GM19328 (cell line): ENCODE measurements around the gene ACIN1.

Experiments used
- ATAC-seq: cut with Tn5 transposase; IDR thresholded peaks from one replicate; pipeline ENCODE4 v1.9.1; 2021; ENCODE audit warnings: mild to moderate bottlenecking, moderate library complexity; ENCODE audit not compliant: unreplicated experiment

Gene ACIN1

GRCh38 chr14:23060536-23061260 is 34.2 kb downstream of the ACIN1 start:
- ATAC-seq = no peak

DNA sequence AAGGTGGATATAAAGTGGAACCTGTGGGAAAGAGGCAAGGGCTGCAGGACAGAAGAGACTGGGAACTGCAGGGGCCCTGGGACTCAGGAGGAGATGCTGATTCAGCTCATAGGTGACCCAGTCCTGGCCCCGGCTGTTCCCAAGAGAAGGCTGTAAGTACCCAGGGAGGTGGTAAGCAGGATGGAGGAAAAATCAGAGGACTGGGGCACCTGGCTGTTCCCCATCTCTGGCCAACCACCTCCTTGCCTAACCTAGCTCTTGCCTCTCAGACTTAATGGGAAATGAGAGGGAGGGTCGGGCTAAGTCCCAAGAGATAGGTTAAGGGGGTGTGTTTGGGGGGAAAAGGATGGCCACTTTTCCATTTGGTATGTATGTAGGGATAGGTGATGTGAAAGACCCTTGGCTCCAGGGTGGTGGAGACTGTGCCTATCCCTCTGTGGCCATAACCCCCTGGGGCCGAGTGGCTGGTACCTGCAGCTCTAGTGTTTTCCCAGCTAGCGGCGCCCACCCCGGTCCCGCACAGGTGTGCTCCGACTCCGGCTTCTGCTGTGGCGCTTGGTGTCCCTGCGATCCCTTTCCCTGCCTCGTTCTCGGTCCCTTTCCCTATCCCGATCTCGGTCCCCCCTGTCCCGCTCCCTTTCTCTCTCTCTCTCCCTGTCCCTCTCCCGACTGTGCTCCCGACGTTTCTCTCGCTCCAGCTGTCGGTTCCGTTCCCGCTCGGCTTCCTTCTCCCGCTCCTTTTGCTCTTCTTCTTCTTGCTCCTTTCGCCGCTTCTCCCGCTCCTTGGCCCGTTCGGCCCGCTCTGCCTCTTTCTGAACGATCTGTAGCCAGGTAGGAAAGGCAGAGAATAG is 36.1 kb downstream of the ACIN1 start:
- ATAC-seq = no peak

GRCh38 chr14:23057757-23058653 is 36.9 kb downstream of the ACIN1 start:
- peak; percentile 47 for ATAC-seq

DNA sequence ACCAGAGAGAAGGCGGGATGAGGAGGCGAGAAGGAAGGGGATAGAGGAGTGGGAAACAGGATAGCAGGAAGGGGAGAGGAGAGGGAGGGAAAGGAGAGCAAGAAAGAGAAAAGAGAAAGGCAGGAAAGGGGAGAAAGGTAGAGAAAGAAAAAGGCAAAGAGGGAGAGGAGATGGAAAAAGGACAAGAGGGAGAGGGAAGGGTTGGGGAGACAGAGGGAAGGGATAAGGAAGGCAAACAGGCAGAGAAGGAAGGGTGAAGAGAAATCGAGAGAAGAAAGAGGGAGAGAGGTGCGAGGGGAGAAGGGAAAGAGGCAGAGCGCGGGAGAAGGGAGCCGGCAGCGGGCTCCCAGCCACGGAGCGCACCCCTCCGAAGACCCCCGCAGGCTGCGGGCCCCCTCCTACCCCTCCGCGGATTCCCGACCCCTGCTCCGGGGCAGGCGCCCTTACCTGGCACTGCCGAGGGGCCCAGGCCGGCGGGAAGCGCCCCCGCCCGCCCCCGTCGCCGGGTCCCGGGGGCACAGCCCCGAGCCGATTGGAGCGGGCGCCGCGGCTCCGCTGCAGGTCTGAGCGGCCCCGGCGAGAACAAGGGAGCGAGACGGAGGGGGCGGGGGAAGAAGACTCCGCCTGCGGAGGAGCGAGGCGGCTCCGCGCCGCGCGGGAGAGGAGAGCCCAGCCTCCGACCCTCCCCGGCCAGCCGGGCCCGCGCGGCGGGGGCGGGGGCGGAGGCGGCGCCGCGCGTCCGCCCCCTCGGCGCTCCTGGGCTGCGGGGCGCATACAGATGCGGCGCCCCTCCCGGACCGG is 37.8 kb downstream of the ACIN1 start, which contains the start of gene CDH24:
Gene CDH24 (minus strand): TSS at position 565 of the 801 bp plus-strand sequence. CDS start 1,787 bp downstream, outside the sequence.
- peak; percentile 37 for ATAC-seq

GRCh38 chr14:23056145-23056955 is 38.6 kb downstream of the ACIN1 start:
- peak; percentile 36 for ATAC-seq

DNA sequence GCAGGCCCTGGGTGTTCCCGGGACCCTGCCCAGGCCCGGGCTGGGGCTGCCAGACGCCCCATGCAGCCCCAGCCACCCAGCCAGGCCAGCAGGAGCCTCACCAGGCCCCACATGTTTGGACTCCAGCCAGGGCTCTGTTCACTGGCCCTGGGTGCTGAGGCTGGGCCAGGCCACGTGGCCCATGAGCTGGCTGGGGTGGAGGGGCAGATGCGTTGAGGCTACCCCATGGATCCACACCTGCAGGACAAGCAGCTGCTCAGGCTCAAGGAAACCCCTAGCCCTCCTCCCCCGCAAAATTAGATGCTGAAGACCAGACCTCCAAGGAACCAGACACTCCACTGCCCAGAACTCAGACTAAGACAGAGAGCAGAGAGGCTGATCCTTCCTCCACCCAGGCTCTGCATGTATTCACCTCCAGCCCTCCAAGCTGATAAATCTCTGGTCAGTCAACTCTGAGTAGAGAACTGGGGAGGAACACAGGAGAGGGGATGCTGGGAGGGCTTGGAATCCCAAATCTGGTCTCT is 39.3 kb downstream of the ACIN1 start:
- ATAC-seq = no peak

GRCh38 chr14:23055147-23055550 is 39.8 kb downstream of the ACIN1 start:
- ATAC-seq = no peak

DNA sequence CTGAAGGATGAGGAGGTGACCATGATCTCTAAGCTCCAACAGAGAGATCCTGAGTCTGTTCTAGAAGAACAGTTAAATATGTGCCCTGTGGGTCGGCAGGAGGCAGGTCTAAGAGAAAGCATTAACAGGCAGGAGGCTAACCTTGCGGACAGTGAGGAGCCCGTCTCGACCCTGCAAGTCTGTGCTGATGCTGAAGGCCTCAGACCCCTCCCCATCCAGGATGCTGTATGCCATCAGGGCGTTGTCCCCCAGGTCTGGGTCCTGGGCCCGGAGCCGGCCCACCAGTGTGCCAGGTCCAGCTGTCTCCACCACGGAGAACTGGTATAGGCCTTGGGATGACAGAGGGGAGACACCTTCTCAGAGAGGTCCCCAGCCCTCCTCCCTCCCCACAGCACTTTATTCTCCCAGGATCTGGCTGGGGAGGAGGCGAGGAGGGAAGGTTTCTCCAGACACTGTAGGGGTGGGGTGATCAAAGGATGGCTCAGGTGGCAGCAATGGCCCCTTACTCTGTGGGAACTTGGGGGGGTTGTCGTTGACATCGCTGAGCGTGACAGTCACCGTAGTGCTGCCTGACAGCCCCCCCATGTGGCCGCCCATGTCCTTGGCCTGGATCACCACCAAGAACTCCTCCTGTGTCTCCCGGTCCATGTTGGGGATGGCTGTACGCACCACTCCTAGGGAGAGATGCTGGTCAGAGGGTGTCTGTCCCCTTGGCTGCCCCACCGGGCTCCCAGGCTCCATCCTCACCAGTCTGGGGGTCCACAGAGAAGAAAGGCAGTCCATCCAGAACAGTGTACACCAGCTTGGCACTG is 40.7 kb downstream of the ACIN1 start:
- ATAC-seq = no peak

DNA sequence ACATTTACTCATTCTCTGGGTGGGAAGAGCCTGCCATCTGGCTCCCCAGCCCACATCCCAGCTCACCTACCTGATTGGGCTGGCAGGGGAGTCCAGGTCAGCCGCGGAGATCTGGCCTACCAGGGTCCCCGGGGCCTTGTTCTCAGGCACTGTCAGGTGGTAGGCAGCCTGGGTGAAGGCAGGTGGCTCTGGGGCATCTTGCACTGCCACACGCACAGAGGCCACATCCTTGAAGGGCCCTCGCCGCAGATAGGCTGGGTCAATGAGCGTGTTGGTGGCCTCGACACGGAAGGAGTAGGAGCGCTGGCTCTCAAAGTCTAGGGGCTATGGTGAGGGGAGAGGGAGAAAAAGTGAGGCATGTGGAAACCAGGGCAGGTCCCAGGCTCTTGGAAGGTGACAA is 41.5 kb downstream of the ACIN1 start:
- ATAC-seq = no peak

- no peak for ATAC-seq
These were observed 42.3 kb downstream of the ACIN1 start for GRCh38 chr14:23052671-23053070.

- ATAC-seq = no peak
These were observed 42.7 kb downstream of the ACIN1 start for GRCh38 chr14:23052182-23052623.

DNA sequence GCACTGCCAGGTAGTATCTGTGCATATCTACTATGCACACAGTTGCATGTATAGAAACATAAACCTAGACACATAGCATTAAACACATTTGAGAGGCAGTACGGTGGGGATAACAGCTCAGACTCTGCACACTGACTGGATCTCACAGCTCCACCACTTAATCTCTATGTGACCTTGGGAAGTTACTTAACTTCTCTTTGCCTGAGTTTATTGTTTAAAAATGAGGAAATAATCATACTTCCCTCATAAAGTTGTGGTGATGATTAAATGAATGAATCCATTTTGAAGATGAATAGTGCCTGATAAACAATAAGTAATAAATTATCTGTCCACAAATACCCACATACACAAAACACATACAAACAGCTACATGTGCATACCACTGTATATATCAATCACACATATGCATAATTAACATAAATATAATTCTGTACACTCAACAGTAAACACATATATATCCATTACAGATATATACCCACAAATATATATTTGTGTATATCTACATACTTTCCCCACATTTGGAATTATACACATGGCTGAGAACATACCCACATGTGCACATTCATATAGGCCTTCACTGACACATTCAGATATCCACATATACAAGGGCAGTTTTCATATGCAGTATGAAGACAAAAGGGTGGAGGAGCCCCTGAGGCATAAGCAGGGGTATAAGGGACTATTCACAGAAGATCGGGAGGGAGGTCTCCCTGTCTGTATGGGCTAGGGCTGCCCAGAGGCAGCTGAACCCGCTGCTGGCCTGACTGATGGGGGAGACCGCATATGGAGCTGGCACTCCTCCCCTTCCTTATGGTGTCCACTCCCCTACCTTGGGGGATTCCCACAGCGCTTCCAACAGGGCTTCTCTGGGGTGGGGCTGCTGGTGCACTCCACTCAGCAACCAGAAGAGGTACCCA is 43.5 kb downstream of the ACIN1 start:
- ATAC-seq = no peak

- ATAC-seq = no peak
These were observed 45.9 kb downstream of the ACIN1 start for GRCh38 chr14:23049011-23049410.

GRCh38 chr14:23047751-23048693 is 46.9 kb downstream of the ACIN1 start:
- ATAC-seq = no peak

- no peak for ATAC-seq
These were observed 47.8 kb downstream of the ACIN1 start for GRCh38 chr14:23047034-23047634.
